Stimulated activated effector memory CD8-positive, alpha-beta T cell treated with anti-CD3 and anti-CD28 coated beads, Interleukin-12 subunit alpha, Interleukin-12 subunit beta, amount 100 ng/mL, for 72 hours (primary cell): ENCODE data around the gene TPGS2.
A peak's percentile ranks its signal among the peaks of the same experiment; 100 is the strongest.
"Not testable (repeated sequence)": the region's sequence is repeated elsewhere in the genome, so short reads cannot be mapped to it uniquely, and the experiment has no call there.

Source experiments
- ATAC-seq: fragments of 150-1000 bp; cut with Tn5 transposase; 2 replicates; pipeline ENCODE4 v1.10.0; 2021
- DNase-seq, 2 donors: peaks; one replicate each; pipeline ENCODE4 v3.0.0; 2021 to 2022; ENCODE audit warnings: low spot score in 2 of 2
- H3K27ac Mint-ChIP-seq: one replicate; pipeline ENCODE4 v1.8.0; 2022; ENCODE audit warnings: mild to moderate bottlenecking, mixed read lengths
- H3K36me3 Mint-ChIP-seq: one replicate; pipeline ENCODE4 v1.8.0; 2022; ENCODE audit warnings: mild to moderate bottlenecking, mixed read lengths
- H3K4me1 Mint-ChIP-seq: one replicate; pipeline ENCODE4 v1.8.0; 2022; ENCODE audit warnings: mixed read lengths
- H3K4me3 Mint-ChIP-seq: one replicate; pipeline ENCODE4 v1.8.0; 2022; ENCODE audit warnings: mild to moderate bottlenecking, mixed read lengths
- H3K9me3 Mint-ChIP-seq: one replicate; pipeline ENCODE4 v1.8.0; 2022; ENCODE audit warnings: mixed read lengths

TPGS2 gene

GRCh38 chr18:36828630-36829361 lies at the start of gene TPGS2, which contains the start of gene KIAA1328:
TPGS2 (minus strand) TSS chr18:36829002; CDS start chr18:36828767, 235 bp downstream.
KIAA1328 (plus strand) TSS chr18:36829127; CDS start chr18:36829139, 12 bp downstream.
- Mint-ChIP-seq H3K27ac (peak within 1 kb of the TSS; percentile 96), H3K4me1 (peaks cover 32% of the 10 kb centered on the region), H3K4me3 (peak within 1 kb of the TSS; percentile 95), H3K36me3 (peaks cover 3% of the 10 kb centered on the region), H3K9me3 (no peaks in the 10 kb centered on the region)
- DNase-seq: peak; percentile 74 to 93
- peak; percentile 93 for ATAC-seq

GRCh38 chr18:36873826-36874225 lies 45.0 kb upstream of the TPGS2 start:
- not testable (repeated sequence) for H3K4me3 Mint-ChIP-seq, H3K36me3 Mint-ChIP-seq, H3K4me1 Mint-ChIP-seq, H3K9me3 Mint-ChIP-seq, ATAC-seq, H3K27ac Mint-ChIP-seq, DNase-seq

- H3K36me3 Mint-ChIP-seq: peaks cover 5% of the 10 kb centered on the region
- H3K27ac Mint-ChIP-seq: peak overlapping the region; percentile 0
- peaks cover 8% of the 10 kb centered on the region for H3K4me1 Mint-ChIP-seq
Observed at GRCh38 chr18:36872329-36872728, 43.5 kb upstream of the TPGS2 start.

GRCh38 chr18:36871801-36872200 lies 43.0 kb upstream of the TPGS2 start:
- peak overlapping the region; percentile 0 for H3K27ac Mint-ChIP-seq
- H3K4me1 Mint-ChIP-seq: peaks cover 8% of the 10 kb centered on the region
- no peak for ATAC-seq
- no peak overlapping the region for H3K4me3 Mint-ChIP-seq
- peaks cover 5% of the 10 kb centered on the region for H3K36me3 Mint-ChIP-seq
- H3K9me3 Mint-ChIP-seq: no peaks in the 10 kb centered on the region
- no peak for DNase-seq

More at GRCh38 chr18:36872329-36872728, 43.5 kb upstream of the TPGS2 start:
- H3K4me3 Mint-ChIP-seq: no peak overlapping the region
- ATAC-seq (no peak), DNase-seq (no peak)
- no peaks in the 10 kb centered on the region for H3K9me3 Mint-ChIP-seq

GRCh38 chr18:36867056-36867455 lies 38.3 kb upstream of the TPGS2 start:
- H3K36me3 Mint-ChIP-seq: peaks cover 10% of the 10 kb centered on the region

GRCh38 chr18:36862182-36862581 lies 33.4 kb upstream of the TPGS2 start:
- Mint-ChIP-seq H3K27ac (no peak overlapping the region), H3K9me3 (no peaks in the 10 kb centered on the region), H3K4me1 (peaks cover 22% of the 10 kb centered on the region), H3K36me3 (peaks cover 10% of the 10 kb centered on the region), H3K4me3 (no peak overlapping the region)
- peak; percentile 82 for ATAC-seq
- no peak for DNase-seq

More at GRCh38 chr18:36867056-36867455, 38.3 kb upstream of the TPGS2 start:
- DNase-seq (no peak), ATAC-seq (no peak)
- no peak overlapping the region for H3K27ac Mint-ChIP-seq
- no peak overlapping the region for H3K4me3 Mint-ChIP-seq
- peaks cover 20% of the 10 kb centered on the region for H3K4me1 Mint-ChIP-seq
- H3K9me3 Mint-ChIP-seq: no peaks in the 10 kb centered on the region

GRCh38 chr18:36856815-36857214 lies 28.0 kb upstream of the TPGS2 start:
- no peak overlapping the region for H3K4me3 Mint-ChIP-seq
- peaks cover 10% of the 10 kb centered on the region for H3K4me1 Mint-ChIP-seq
- H3K36me3 Mint-ChIP-seq: peaks cover 26% of the 10 kb centered on the region
- no peak overlapping the region for H3K27ac Mint-ChIP-seq
- DNase-seq (no peak), ATAC-seq (no peak)
- H3K9me3 Mint-ChIP-seq: peaks cover 14% of the 10 kb centered on the region

- ATAC-seq (no peak), DNase-seq (no peak)
- Mint-ChIP-seq H3K9me3 (peaks cover 16% of the 10 kb centered on the region), H3K27ac (peak overlapping the region; percentile 29), H3K4me1 (peaks cover 11% of the 10 kb centered on the region), H3K36me3 (peaks cover 31% of the 10 kb centered on the region), H3K4me3 (no peak overlapping the region)
Observed at GRCh38 chr18:36851202-36851590, 22.4 kb upstream of the TPGS2 start.

- no peak for DNase-seq
Observed at GRCh38 chr18:36850527-36851201, 21.9 kb upstream of the TPGS2 start.

GRCh38 chr18:36849288-36850006 lies 20.6 kb upstream of the TPGS2 start:
- Mint-ChIP-seq H3K9me3 (peaks cover 16% of the 10 kb centered on the region), H3K36me3 (peaks cover 31% of the 10 kb centered on the region), H3K4me3 (no peak overlapping the region), H3K4me1 (peaks cover 8% of the 10 kb centered on the region), H3K27ac (no peak overlapping the region)
- DNase-seq (no peak), ATAC-seq (no peak)

More at GRCh38 chr18:36850527-36851201, 21.9 kb upstream of the TPGS2 start:
- Mint-ChIP-seq H3K9me3 (peaks cover 16% of the 10 kb centered on the region), H3K27ac (peak overlapping the region; percentile 29), H3K36me3 (peaks cover 31% of the 10 kb centered on the region), H3K4me3 (no peak overlapping the region), H3K4me1 (peaks cover 8% of the 10 kb centered on the region)
- peak; percentile 100 for ATAC-seq

GRCh38 chr18:36848609-36849008 lies 19.8 kb upstream of the TPGS2 start:
- Mint-ChIP-seq H3K36me3 (peaks cover 31% of the 10 kb centered on the region), H3K4me1 (peaks cover 8% of the 10 kb centered on the region), H3K9me3 (peaks cover 16% of the 10 kb centered on the region), H3K27ac (no peak overlapping the region), H3K4me3 (no peak overlapping the region)
- ATAC-seq: no peak
- no peak for DNase-seq

- DNase-seq: no peak
- no peak overlapping the region for H3K27ac Mint-ChIP-seq
- H3K4me3 Mint-ChIP-seq: no peak overlapping the region
- no peaks in the 10 kb centered on the region for H3K9me3 Mint-ChIP-seq
- H3K4me1 Mint-ChIP-seq: no peaks in the 10 kb centered on the region
- no peak for ATAC-seq
- peaks cover 40% of the 10 kb centered on the region for H3K36me3 Mint-ChIP-seq
Observed at GRCh38 chr18:36843784-36844183, 15.0 kb upstream of the TPGS2 start.

- Mint-ChIP-seq H3K4me3 (no peak overlapping the region), H3K9me3 (no peaks in the 10 kb centered on the region), H3K4me1 (no peaks in the 10 kb centered on the region), H3K36me3 (peaks cover 39% of the 10 kb centered on the region), H3K27ac (no peak overlapping the region)
- DNase-seq (no peak), ATAC-seq (no peak)
Observed at GRCh38 chr18:36843199-36843598, 14.4 kb upstream of the TPGS2 start.

- H3K27ac Mint-ChIP-seq: no peak overlapping the region
Observed at GRCh38 chr18:36839835-36840234, 11.0 kb upstream of the TPGS2 start.

GRCh38 chr18:36835927-36836326 lies 7.1 kb upstream of the TPGS2 start:
- H3K4me1 Mint-ChIP-seq: peaks cover 6% of the 10 kb centered on the region
- DNase-seq (no peak), ATAC-seq (no peak)
- H3K27ac Mint-ChIP-seq: no peak overlapping the region
- no peak overlapping the region for H3K4me3 Mint-ChIP-seq
- H3K36me3 Mint-ChIP-seq: peaks cover 23% of the 10 kb centered on the region
- no peaks in the 10 kb centered on the region for H3K9me3 Mint-ChIP-seq

More at GRCh38 chr18:36839835-36840234, 11.0 kb upstream of the TPGS2 start:
- no peak for ATAC-seq
- Mint-ChIP-seq H3K36me3 (peaks cover 37% of the 10 kb centered on the region), H3K4me1 (no peaks in the 10 kb centered on the region), H3K4me3 (no peak overlapping the region), H3K9me3 (no peaks in the 10 kb centered on the region)
- no peak for DNase-seq
